ENCODE data around the gene IL17RC. TPM values are rescaled to one million over a fixed set of nuclear protein-coding genes. Genes with fewer than 3 reads are reported as not detected.

The IL17RC gene
- total and polyA plus RNA-seq, 2 donors (not counting 3 experiments of a cell fraction or from before 2014, with no cell fraction given) = 18.7 to 19.9 TPM

- Histone ChIP-seq H3K4me3 (replicated peaks in 1 of 3; ENCODE audit: insufficient read depth in 1 of 3, low read depth in 1 of 3, low read length in 3 of 3) (no peak overlapping the region), H3K36me3 (ENCODE audit: control insufficient read depth in 2 of 2, extremely low read depth in 1 of 2, insufficient read depth in 2 of 2, low read length in 2 of 2) (no peaks in the 10 kb centered on the region), H3K27ac (ENCODE audit: insufficient read depth, low read depth, low read length) (no peak overlapping the region), H2AFZ (ENCODE audit: low read depth, low read length) (no peak overlapping the region), H4K20me1 (replicated peaks; ENCODE audit: control insufficient read depth, extremely low read depth, insufficient read depth, low read length) (no peaks in the 10 kb centered on the region), H3K9me3 (replicated peaks; ENCODE audit: control insufficient read depth, insufficient read depth, low read length) (no peaks in the 10 kb centered on the region), H3K4me1 (ENCODE audit: control insufficient read depth, extremely low read depth, insufficient read depth, low read length) (no peaks in the 10 kb centered on the region), H3K4me2 (ENCODE audit: insufficient read depth, low read length) (no peak overlapping the region), H3K27me3 (ENCODE audit: control insufficient read depth in 2 of 2, insufficient read depth in 2 of 2, low read length in 2 of 2) (no peaks in the 10 kb centered on the region), H3K79me2 (ENCODE audit: control insufficient read depth, insufficient read depth, low read length) (no peaks in the 10 kb centered on the region), H3K9me1 (replicated peaks; ENCODE audit: control insufficient read depth, extremely low read depth, insufficient read depth, low read length) (no peaks in the 10 kb centered on the region), H3K9ac (replicated peaks; ENCODE audit: extremely low read depth, insufficient read depth, low read length) (no peak overlapping the region)
- intact Hi-C loops (cut with micrococcal nuclease) = no loop called here
- dilution Hi-C loops (cut with MboI; ENCODE audit: extremely low pct_ligation_motif_present, low sequenced_read_pairs) = no loop called here
- TF ChIP-seq GATA2 (IDR thresholded peaks at IDR 0.05; ENCODE audit: insufficient read depth, insufficient read length, low read depth, low read length) (no peak), CTCF (IDR thresholded peaks at IDR 0.05; ENCODE audit: extremely low read depth in 1 of 2, insufficient read depth in 1 of 2, low read depth in 1 of 2, low read length in 2 of 2) (no peak), EZH2 (IDR thresholded peaks at IDR 0.05; ENCODE audit: borderline replicate concordance, low read depth, low read length, severe bottlenecking) (no peak), MAX (IDR thresholded peaks at IDR 0.05; ENCODE audit: insufficient read depth, insufficient read length) (no peak), POLR2AphosphoS5 (IDR thresholded peaks at IDR 0.05; ENCODE audit: insufficient read depth, low read depth, low read length) (no peak), FOS (IDR thresholded peaks at IDR 0.05; ENCODE audit: borderline replicate concordance, insufficient read depth, low read length) (no peak), JUN (IDR thresholded peaks at IDR 0.05; ENCODE audit: borderline replicate concordance, insufficient read depth, insufficient read length, low read depth) (no peak), MYC (IDR thresholded peaks at IDR 0.05; ENCODE audit: low read depth, low read length) (no peak), POLR2A (IDR thresholded peaks at IDR 0.05; ENCODE audit: low read depth, low read length) (no peak)
- BruUV-seq (replicated peaks) = no TSS peak
- FAIRE-seq (no peak), DNase-seq (ENCODE audit: low read depth, low spot score) (no peak)
- POLR2A ChIA-PET = no interaction called here
- CTCF ChIA-PET = no interaction called here
These were observed 49.8 kb upstream of the IL17RC start for GRCh38 chr3:9867106-9867505.

Measured in endothelial cell of umbilical vein (primary cell).